CD14-positive monocyte (primary cell): ENCODE data around the gene F10. TPM values are rescaled to one million over a fixed set of nuclear protein-coding genes. Genes with fewer than 3 reads are reported as not detected.

ENCODE experiments used
- DNase-seq, 3 donors: peaks; one replicate each; pipeline ENCODE4 v3.0.0-alpha.2; 2011 to 2022
- H2AFZ ChIP-seq: 2 replicates; pipeline ENCODE4 v1.6.0; 2012; ENCODE audit warnings: mild to moderate bottlenecking, low read depth, low read length, inconsistent platforms; ENCODE audit not compliant: insufficient read depth, poor library complexity, severe bottlenecking
- H3K27ac ChIP-seq, 2 donors: 1 replicate in 1 of 2; 2 replicates in 1 of 2; pipeline ENCODE4 v1.5.1; 2012 to 2013; ENCODE audit warnings: low read length in 2 of 2, control low read depth in 1 of 2, inconsistent platforms in 1 of 2, low read depth in 1 of 2, mild to moderate bottlenecking in 1 of 2
- H3K27me3 ChIP-seq, 2 donors: one replicate each; pipeline versions ENCODE4 v1.6.0 to v1.6.1; 2011 to 2013; ENCODE audit warnings: low read length in 2 of 2; ENCODE audit not compliant: control insufficient read depth in 2 of 2, insufficient read depth in 2 of 2
- H3K36me3 ChIP-seq, 2 donors: replicated peaks in 1 of 2; 1 replicate in 1 of 2; 2 replicates in 1 of 2; pipeline versions ENCODE4 v1.5.1 to v1.6.1; 2012 to 2013; ENCODE audit warnings: low read length in 2 of 2, control low read depth in 1 of 2, inconsistent platforms in 1 of 2, mild to moderate bottlenecking in 1 of 2; ENCODE audit not compliant: insufficient read depth in 2 of 2, control insufficient read depth in 1 of 2
- H3K4me1 ChIP-seq, 2 donors: 1 replicate in 1 of 2; 2 replicates in 1 of 2; pipeline versions ENCODE4 v1.5.1 to v1.6.1; 2012 to 2013; ENCODE audit warnings: low read length in 2 of 2, control low read depth in 1 of 2, inconsistent platforms in 1 of 2, mild to moderate bottlenecking in 1 of 2, moderate library complexity in 1 of 2; ENCODE audit not compliant: insufficient read depth in 2 of 2, control insufficient read depth in 1 of 2
- H3K4me2 ChIP-seq: replicated peaks from 2 replicates; pipeline ENCODE3; 2012; ENCODE audit warnings: low read length, moderate library complexity, mild to moderate bottlenecking; ENCODE audit not compliant: poor library complexity, severe bottlenecking; ENCODE audit errors: extremely low read depth
- H3K4me3 ChIP-seq, 3 experiments: fragments of 200-600 bp in 1 of 3; sonication (generic) in 1 of 3; replicated peaks in 1 of 3; 1 replicate in 2 of 3; 2 replicates in 1 of 3; pipeline ENCODE4 v1.5.1; 2011 to 2013; ENCODE audit warnings: low read length in 3 of 3, mild to moderate bottlenecking in 3 of 3, control low read depth in 2 of 3, low read depth in 2 of 3, inconsistent platforms in 1 of 3, moderate library complexity in 1 of 3
- H3K79me2 ChIP-seq: 2 replicates; pipeline ENCODE4 v1.6.0; 2012; ENCODE audit warnings: mild to moderate bottlenecking, control low read depth, inconsistent platforms, low read length, moderate library complexity; ENCODE audit not compliant: insufficient read depth
- H3K9ac ChIP-seq: 2 replicates; pipeline ENCODE4 v1.6.0; 2017; ENCODE audit warnings: low read length, mild to moderate bottlenecking; ENCODE audit not compliant: insufficient read depth, poor library complexity, severe bottlenecking
- H3K9me3 ChIP-seq, 2 donors: replicated peaks in 1 of 2; 1 replicate in 1 of 2; 2 replicates in 1 of 2; pipeline versions ENCODE4 v1.5.1 to v1.6.1; 2012 to 2013; ENCODE audit warnings: low read length in 2 of 2, control low read depth in 1 of 2; ENCODE audit not compliant: control insufficient read depth in 1 of 2, insufficient read depth in 1 of 2
- H4K20me1 ChIP-seq: 2 replicates; pipeline ENCODE4 v1.6.0; 2012; ENCODE audit warnings: mild to moderate bottlenecking, low read length, control low read depth, moderate library complexity; ENCODE audit not compliant: insufficient read depth
- H3K27ac Mint-ChIP-seq, 7 donors: one replicate each; pipeline ENCODE4 v1.8.0; 2020; ENCODE audit warnings: mild to moderate bottlenecking in 7 of 7, mixed read lengths in 7 of 7, moderate library complexity in 6 of 7, inconsistent platforms in 2 of 7
- H3K27me3 Mint-ChIP-seq, 3 donors: one replicate each; pipeline ENCODE4 v1.8.0; 2021 to 2022; ENCODE audit warnings: low read depth in 3 of 3, mild to moderate bottlenecking in 3 of 3, mixed read lengths in 3 of 3, moderate library complexity in 3 of 3, inconsistent platforms in 1 of 3
- H3K36me3 Mint-ChIP-seq, 2 donors: one replicate each; pipeline ENCODE4 v1.8.0; 2020; ENCODE audit warnings: mixed read lengths in 2 of 2, inconsistent platforms in 1 of 2, mild to moderate bottlenecking in 1 of 2
- H3K4me1 Mint-ChIP-seq: one replicate; pipeline ENCODE4 v1.8.0; 2020; ENCODE audit warnings: mild to moderate bottlenecking, mixed read lengths
- H3K4me3 Mint-ChIP-seq, 2 donors: one replicate each; pipeline ENCODE4 v1.8.0; 2020; ENCODE audit warnings: mild to moderate bottlenecking in 2 of 2, mixed read lengths in 2 of 2, moderate library complexity in 1 of 2
- H3K9me3 Mint-ChIP-seq, 7 donors: one replicate each; pipeline ENCODE4 v1.8.0; 2020 to 2022; ENCODE audit warnings: mixed read lengths in 7 of 7, mild to moderate bottlenecking in 6 of 7, moderate library complexity in 6 of 7, inconsistent platforms in 2 of 7
- WGBS: methylation state at CpG from one replicate; pipeline ENCODE4 v1.1.5; 2013; ENCODE audit warnings: missing lambda C conversion rate; ENCODE audit not compliant: insufficient coverage; 5-methylcytosine and 5-hydroxymethylcytosine counted together
- intact Hi-C, 2 donors: fragments of 100-400 bp; cut with micrococcal nuclease; formaldehyde crosslinking; loops; one replicate each; pipeline versions ENCODE4 v1.15.0 to v1.15.1; 2023
- polyA plus RNA-seq, 3 donors: library from polyadenylated mRNA; depleted of rRNA in 1 of 3; unstranded in 2 of 3; stranded (reverse) in 1 of 3; fragments of 300-500 nt in 2 of 3; fragments of >200 nt in 1 of 3; fragmentation: Illumina TruSeq in 2 of 3; gene quantifications; 1 replicate in 2 of 3; 2 replicates in 1 of 3; pipeline ENCODE4 v1.2.3, GENCODE V29; 2012 to 2021
- TF ChIP-seq, protein P1 (sequence below): fragments of 200-600 bp; IDR thresholded peaks from one replicate; pipeline ENCODE4 v1.8.0; 2022; ENCODE audit warnings: antibody characterized with exemption, mild to moderate bottlenecking

Gene F10
- polyA plus RNA-seq, 3 donors = not detected

- Mint-ChIP-seq H3K4me1 (no peaks in the 10 kb centered on the region), H3K27ac (no peak overlapping the region), H3K4me3 (no peak overlapping the region), H3K9me3 (peaks cover 0 to 7% (median 2%) of the 10 kb centered on the region in 7 donors), H3K36me3 (no peaks in the 10 kb centered on the region), H3K27me3 (peaks cover 4 to 16% (median 14%) of the 10 kb centered on the region in 3 donors)
- H3K4me1 ChIP-seq = no peaks in the 10 kb centered on the region
- DNase-seq = no peak
- H3K9me3 ChIP-seq = peaks cover 0 to 1% of the 10 kb centered on the region in 2 donors
- no peak overlapping the region for H3K4me2 ChIP-seq
- no peak overlapping the region for H3K27ac ChIP-seq
- WGBS = 92% methylated on average over 15 of the region's 17 CpGs
- TF ChIP-seq, protein P1, sequence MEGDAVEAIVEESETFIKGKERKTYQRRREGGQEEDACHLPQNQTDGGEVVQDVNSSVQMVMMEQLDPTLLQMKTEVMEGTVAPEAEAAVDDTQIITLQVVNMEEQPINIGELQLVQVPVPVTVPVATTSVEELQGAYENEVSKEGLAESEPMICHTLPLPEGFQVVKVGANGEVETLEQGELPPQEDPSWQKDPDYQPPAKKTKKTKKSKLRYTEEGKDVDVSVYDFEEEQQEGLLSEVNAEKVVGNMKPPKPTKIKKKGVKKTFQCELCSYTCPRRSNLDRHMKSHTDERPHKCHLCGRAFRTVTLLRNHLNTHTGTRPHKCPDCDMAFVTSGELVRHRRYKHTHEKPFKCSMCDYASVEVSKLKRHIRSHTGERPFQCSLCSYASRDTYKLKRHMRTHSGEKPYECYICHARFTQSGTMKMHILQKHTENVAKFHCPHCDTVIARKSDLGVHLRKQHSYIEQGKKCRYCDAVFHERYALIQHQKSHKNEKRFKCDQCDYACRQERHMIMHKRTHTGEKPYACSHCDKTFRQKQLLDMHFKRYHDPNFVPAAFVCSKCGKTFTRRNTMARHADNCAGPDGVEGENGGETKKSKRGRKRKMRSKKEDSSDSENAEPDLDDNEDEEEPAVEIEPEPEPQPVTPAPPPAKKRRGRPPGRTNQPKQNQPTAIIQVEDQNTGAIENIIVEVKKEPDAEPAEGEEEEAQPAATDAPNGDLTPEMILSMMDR = no peak
- intact Hi-C loops = no loop called here
- H2AFZ ChIP-seq = no peak overlapping the region
- no peaks in the 10 kb centered on the region for H3K36me3 ChIP-seq
- no peak overlapping the region for H3K9ac ChIP-seq
- no peak overlapping the region for H3K4me3 ChIP-seq
- H3K79me2 ChIP-seq = no peaks in the 10 kb centered on the region
- H3K27me3 ChIP-seq = peaks cover 8 to 21% of the 10 kb centered on the region in 2 donors
- no peaks in the 10 kb centered on the region for H4K20me1 ChIP-seq
Measured at GRCh38 chr13:113114511-113115362, 7.9 kb upstream of the F10 start.

- Histone ChIP-seq H3K27ac (no peak overlapping the region), H3K4me2 (no peak overlapping the region), H3K4me3 (no peak overlapping the region), H3K9me3 (no peaks in the 10 kb centered on the region), H4K20me1 (no peaks in the 10 kb centered on the region), H3K9ac (no peak overlapping the region), H3K79me2 (no peaks in the 10 kb centered on the region), H3K36me3 (no peaks in the 10 kb centered on the region), H2AFZ (no peak overlapping the region), H3K4me1 (no peaks in the 10 kb centered on the region), H3K27me3 (peaks cover 6 to 16% of the 10 kb centered on the region in 2 donors)
- Mint-ChIP-seq H3K9me3 (peaks cover 0 to 3% (median 0%) of the 10 kb centered on the region in 7 donors), H3K27me3 (peaks cover 4 to 9% (median 8%) of the 10 kb centered on the region in 3 donors), H3K4me1 (no peaks in the 10 kb centered on the region), H3K27ac (no peak overlapping the region), H3K36me3 (no peaks in the 10 kb centered on the region), H3K4me3 (no peak overlapping the region)
- WGBS = 95% methylated on average over 21 of the region's 21 CpGs
- TF ChIP-seq, protein P1 = no peak
- intact Hi-C loops = no loop called here
- no peak for DNase-seq
Measured at GRCh38 chr13:113115363-113116205, 7.0 kb upstream of the F10 start.
